ENCODE results near the gene GLYATL3. TPM values are rescaled to one million over a fixed set of nuclear protein-coding genes. Genes with fewer than 3 reads are reported as not detected.

Gene GLYATL3
- total and polyA plus RNA-seq, 2 of the 4 experiments (the other 2 are of a cell fraction): not detected

- H3K56ac ChIP-seq (ENCODE audit: extremely low read depth, insufficient read depth, low read length): no peak overlapping the region
- CTCF ChIA-PET: no interaction called here
- H3K9me3 ChIP-seq (ENCODE audit: control insufficient read depth, insufficient read depth, low read length): no peaks in the 10 kb centered on the region
- no peak overlapping the region for H2BK120ac ChIP-seq (ENCODE audit: low read depth, low read length)
- DNase-seq (no peak), ATAC-seq (ENCODE audit: low read depth) (no peak)
- BruUV-seq (replicated peaks): no TSS peak
- H4K8ac ChIP-seq (ENCODE audit: low read depth in 2 of 2, low read length in 2 of 2): no peak overlapping the region
- no peak overlapping the region for H2AK9ac ChIP-seq (replicated peaks; ENCODE audit: low read depth, low read length, poor library complexity)
- H3K4me1 ChIP-seq (ENCODE audit: control insufficient read depth, insufficient read depth, low read length): no peaks in the 10 kb centered on the region
- H4K91ac ChIP-seq (ENCODE audit: insufficient read depth, low read depth, low read length): no peak overlapping the region
- dilution Hi-C loops (cut with HindIII; ENCODE audit: low sequenced_read_pairs, unreplicated experiment) (no loop called here), in situ Hi-C loops (cut with MboI; ENCODE audit: low sequenced_read_pairs) (no loop called here), intact Hi-C loops (cut with micrococcal nuclease) (no loop called here)
- H3K4me3 ChIP-seq (ENCODE audit: insufficient read depth, low read depth, low read length): no peak overlapping the region
- no peak overlapping the region for H2BK5ac ChIP-seq (ENCODE audit: low read depth, low read length, poor library complexity, severe bottlenecking)
- H3K4ac ChIP-seq (ENCODE audit: low read depth, low read length): no peak overlapping the region
- no peak overlapping the region for H2BK20ac ChIP-seq (ENCODE audit: low read depth, low read length)
- H3K9ac ChIP-seq (ENCODE audit: low read depth, low read length): no peak overlapping the region
- H3K18ac ChIP-seq (ENCODE audit: low read depth, low read length): no peak overlapping the region
- no peak overlapping the region for H2BK15ac ChIP-seq (ENCODE audit: low read depth, low read length)
- H4K20me1 ChIP-seq (ENCODE audit: insufficient read depth, low read length): no peaks in the 10 kb centered on the region
- H3K27me3 ChIP-seq (ENCODE audit: control insufficient read depth, insufficient read depth, low read length): peaks cover 2% of the 10 kb centered on the region; the same call in 1 of the 2 replicates
- no CpG with 5 or more reads among the region's 3 CpGs for WGBS, 2 experiments (ENCODE audit: extremely low coverage in 2 of 2, insufficient read length in 1 of 2)
- no peaks in the 10 kb centered on the region for H3K79me1 ChIP-seq (ENCODE audit: low read depth in 1 of 2, low read length in 2 of 2)
- POLR2A ChIA-PET (ENCODE audit: unreplicated experiment): interaction anchor here (0.6 kb wide), 1 partner anchor 30 kb away, joined by 6 read pairs; no protein-coding TSS in a partner anchor
- H3K23ac ChIP-seq (ENCODE audit: low read depth, low read length): no peak overlapping the region
- H3K14ac ChIP-seq (replicated peaks; ENCODE audit: low read depth, low read length): no peak overlapping the region
- no peak overlapping the region for H2AFZ ChIP-seq (replicated peaks; ENCODE audit: low read length, poor library complexity)
- TF ChIP-seq CEBPB (IDR thresholded peaks at IDR 0.05; ENCODE audit: low read depth, low read length) (no peak), USF2 (IDR thresholded peaks at IDR 0.05; ENCODE audit: low read depth, low read length) (no peak), MAZ (IDR thresholded peaks at IDR 0.05; ENCODE audit: borderline replicate concordance, low read depth, low read length) (no peak), POLR2A (IDR thresholded peaks at IDR 0.05; ENCODE audit: low read depth, low read length) (no peak), MXI1 (IDR thresholded peaks at IDR 0.05; ENCODE audit: borderline replicate concordance, low read depth, low read length) (no peak), RCOR1 (IDR thresholded peaks at IDR 0.05; ENCODE audit: insufficient replicate concordance, low read length) (no peak), ELK1 (IDR thresholded peaks at IDR 0.05; ENCODE audit: borderline replicate concordance, low read depth, low read length) (no peak), RFX5 (IDR thresholded peaks at IDR 0.05; ENCODE audit: low read depth, low read length) (no peak), RAD21 (IDR thresholded peaks at IDR 0.05; ENCODE audit: low read length) (no peak), SMC3 (IDR thresholded peaks at IDR 0.05; ENCODE audit: low read depth, low read length) (no peak)
- no peak overlapping the region for H2AK5ac ChIP-seq (ENCODE audit: low read depth, low read length)
- H4K5ac ChIP-seq (ENCODE audit: low read depth, low read length): no peak overlapping the region
- H3K36me3 ChIP-seq (ENCODE audit: control insufficient read depth, insufficient read depth, low read length): no peaks in the 10 kb centered on the region
- H3K27ac ChIP-seq (ENCODE audit: insufficient read depth, low read length): no peak overlapping the region
- H3K4me2 ChIP-seq (ENCODE audit: low read depth, low read length): no peak overlapping the region
- H3K9me1 ChIP-seq (ENCODE audit: insufficient read depth, low read length): no peaks in the 10 kb centered on the region
Observed at GRCh38 chr6:49557177-49557576, 57.5 kb downstream of the GLYATL3 start.

Measured in IMR-90 (cell line).